ENCODE results near the gene RALBP1.

The RALBP1 gene

GRCh38 chr18:9550429-9550828, 75.1 kb downstream of the RALBP1 start:
- no peak for DNase-seq (ENCODE audit: low read depth)

DNA sequence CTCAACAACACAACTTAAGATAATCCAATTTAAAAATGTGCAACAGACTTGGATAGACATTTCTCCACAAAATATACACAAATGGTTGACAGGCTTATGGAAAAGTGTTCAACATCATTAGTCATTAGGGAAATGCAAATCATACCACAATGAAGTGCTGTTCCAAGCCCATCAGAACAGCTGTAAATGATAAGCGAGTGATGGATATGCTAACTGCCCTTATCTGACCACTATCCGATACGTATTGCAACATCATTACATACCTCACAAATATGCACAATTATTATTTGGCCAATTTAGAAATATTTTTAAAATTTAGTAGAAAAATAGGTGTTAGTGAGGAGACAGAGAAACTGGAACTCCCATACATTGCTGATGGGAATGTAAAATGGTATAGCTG, 76.9 kb downstream of the RALBP1 start:
- no peak for DNase-seq (ENCODE audit: low read depth)

DNA sequence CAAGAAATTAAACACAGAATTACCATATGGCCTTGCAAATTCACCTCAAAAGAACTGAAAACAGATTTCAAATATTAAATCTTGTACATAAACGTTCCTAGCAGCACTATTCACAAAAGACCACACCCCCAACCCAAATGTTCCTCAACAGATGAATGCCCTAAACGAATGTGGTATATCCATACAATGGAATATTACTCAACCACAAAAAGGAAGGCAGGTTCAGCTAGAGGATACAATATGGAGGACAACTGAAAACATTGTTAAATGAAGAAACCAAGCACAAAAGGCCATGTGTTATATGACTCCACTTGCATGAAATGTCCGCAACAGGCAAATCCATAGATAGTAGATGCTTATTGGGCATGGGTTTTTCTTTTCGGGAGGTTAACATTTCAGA, 77.3 kb downstream of the RALBP1 start:
- no peak for DNase-seq (ENCODE audit: low read depth)

DNA sequence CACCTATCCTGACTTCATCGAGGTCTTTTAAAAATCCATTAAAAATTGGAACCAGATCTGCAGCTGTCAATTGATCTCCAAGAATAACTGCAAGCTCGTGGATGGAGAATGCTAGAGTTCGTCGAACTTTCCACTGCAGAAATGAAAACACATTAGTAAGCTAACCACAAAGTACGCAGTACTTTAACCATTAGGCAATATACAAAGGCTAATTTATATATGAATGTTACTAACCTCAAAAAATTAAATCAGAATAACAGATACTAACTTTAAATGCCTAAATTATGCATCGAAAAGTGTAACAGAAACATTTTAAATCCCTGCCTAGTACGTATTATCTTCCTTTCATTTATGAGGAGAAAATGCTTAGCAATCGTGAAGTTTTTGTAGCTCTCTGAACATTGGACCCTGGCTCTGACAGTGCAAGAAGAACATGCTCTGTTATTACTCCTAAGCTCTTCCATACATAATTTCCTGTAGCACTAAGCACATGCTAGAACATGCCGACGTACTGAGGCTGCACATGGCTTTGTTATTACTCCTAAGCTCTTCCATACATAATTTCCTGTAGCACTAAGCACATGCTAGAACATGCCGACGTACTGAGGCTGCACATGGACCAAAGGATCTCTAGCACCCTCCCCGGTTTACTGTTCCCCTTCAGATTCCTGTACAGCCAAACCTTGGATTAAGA, 82.1 kb downstream of the RALBP1 start:
- no peak for DNase-seq (ENCODE audit: low read depth)

- DNase-seq (ENCODE audit: low read depth): no peak
Measured at GRCh38 chr18:9558387-9559064, 83.2 kb downstream of the RALBP1 start.

DNA sequence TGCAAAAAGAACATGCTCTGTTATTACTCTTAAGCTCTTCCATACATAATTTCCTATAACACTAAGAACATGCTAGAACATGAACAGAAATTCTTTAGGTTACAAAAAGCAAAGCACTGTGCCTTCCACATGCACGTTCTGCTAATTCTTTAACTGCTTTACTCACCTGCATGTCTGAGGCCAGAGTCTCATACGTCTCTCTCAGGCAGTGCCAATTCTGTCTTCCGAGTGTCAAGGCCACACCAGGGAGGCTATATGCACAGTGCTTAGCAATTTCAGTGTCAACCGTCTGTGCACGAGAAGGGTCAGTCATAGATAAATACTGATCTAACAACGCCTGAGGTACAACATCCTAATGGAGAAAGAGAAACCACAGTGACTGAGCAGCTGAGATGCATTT, 83.9 kb downstream of the RALBP1 start:
- no peak for DNase-seq (ENCODE audit: low read depth)

GRCh38 chr18:9561759-9562158, 86.4 kb downstream of the RALBP1 start:
- no peak for DNase-seq (ENCODE audit: low read depth)

- DNase-seq (ENCODE audit: low read depth): no peak
Measured at GRCh38 chr18:9562584-9562983, 87.3 kb downstream of the RALBP1 start.

- DNase-seq (ENCODE audit: low read depth): no peak
Measured at GRCh38 chr18:9563331-9563730, 88.0 kb downstream of the RALBP1 start.

- no peak for DNase-seq (ENCODE audit: low read depth)
Measured at GRCh38 chr18:9565407-9565806, 90.1 kb downstream of the RALBP1 start.

DNA sequence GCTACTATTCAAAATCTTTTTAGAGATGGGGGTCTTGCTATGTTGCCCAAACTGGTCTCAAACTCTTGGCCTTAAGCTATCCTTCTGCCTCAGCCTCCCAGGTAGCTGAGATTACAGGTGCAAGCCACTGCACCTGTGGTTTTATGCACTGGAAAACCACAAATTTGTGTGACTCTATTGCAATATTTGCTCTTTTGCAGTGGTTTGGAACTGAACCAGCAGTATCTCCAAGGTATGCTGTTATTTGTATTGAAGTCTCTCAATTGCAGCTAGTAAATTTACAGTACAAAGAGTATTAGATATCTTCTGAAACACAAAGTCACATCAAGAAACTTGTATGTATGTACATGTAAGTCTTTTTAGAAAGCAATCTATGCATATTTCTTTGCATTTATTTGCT, 92.9 kb downstream of the RALBP1 start:
- DNase-seq (ENCODE audit: low read depth): no peak

- no peak for DNase-seq (ENCODE audit: low read depth)
Measured at GRCh38 chr18:9569178-9569577, 93.9 kb downstream of the RALBP1 start.

DNA sequence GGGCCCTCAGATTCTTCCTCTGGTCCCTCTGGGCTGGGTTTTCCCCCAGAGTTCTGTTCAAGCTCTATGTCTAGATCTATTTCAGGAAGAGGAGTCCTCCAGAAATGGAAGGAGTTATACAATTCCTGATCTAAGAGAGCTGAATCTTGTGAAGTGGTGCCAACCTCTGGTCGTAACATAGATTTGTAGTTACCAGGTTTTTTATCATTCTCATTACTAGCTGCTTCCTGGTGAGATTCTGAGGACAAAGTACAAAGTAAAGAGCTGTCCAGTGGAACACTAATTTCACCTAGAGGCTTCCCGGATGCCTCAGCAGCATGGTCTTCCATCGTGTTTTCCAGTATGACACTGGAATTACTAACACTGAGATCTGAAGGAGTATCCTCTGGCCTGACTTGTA, 94.9 kb downstream of the RALBP1 start:
- DNase-seq (ENCODE audit: low read depth): no peak

DNA sequence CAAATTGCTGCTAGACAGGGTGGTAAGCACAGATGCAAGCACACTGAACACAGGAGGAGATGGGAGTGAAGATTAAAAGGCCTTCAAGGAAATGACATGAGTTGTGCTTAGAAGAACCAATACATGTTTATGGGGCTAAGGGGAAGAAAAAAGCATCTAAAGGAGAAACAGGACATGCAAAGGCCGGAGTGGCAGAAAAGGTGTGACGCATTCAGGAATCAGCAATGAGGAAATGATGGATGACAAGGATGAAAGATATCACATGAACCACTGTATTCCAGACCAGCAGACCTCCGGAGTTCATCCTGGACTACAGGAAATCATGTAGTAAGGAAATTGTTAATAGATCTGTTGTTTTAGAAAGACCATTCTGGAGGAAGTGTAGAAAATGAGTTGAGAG, 96.2 kb downstream of the RALBP1 start:
- DNase-seq (ENCODE audit: low read depth): no peak

DNA sequence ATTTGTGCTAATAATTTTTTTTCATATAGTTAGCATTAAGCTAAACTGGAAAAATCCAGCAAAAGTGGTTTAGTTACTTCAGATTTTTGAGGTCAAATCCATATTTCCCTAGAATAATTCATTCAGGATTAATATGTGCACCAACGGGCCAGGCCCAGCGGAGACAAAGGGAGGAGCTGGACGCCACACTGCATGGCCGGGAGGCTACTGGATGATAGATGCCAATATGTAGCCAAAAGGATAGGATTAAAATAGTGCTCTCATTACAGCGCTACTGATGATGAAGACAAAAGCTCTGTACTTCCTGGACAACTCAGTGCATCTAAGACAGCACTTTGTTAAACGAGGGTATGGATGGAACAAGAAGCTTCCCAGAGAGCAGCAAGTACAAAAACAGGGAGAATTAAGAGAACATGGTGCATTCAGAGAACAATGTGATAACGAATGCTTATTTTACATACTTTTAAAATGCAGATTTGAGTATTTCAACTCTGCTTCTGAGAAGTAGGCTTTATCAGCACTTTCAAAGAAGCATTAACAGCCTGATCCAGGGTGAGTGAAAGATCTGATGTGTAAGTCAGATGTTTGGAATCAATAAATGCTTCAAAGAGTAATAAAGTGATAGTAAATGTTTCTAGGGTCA, 99.3 kb downstream of the RALBP1 start:
- no peak for DNase-seq (ENCODE audit: low read depth)

DNA sequence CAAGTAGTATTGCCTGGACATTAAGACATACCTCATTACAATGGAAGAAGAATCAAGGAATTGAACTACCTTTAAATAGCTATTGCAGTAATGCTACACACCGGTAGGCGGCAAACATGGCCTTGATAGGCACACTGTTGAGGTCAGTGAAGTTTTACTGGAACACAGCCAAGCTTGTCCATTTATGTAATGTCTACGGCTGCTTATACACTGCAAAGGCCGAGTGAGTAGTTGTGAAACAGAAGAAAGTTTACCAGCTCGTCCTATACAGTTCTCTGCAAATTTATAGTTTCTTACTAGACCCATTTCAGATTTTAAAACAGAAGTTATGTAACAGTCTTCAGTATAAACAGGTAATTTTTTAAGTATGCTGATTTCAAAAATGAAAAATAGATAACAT, 100.2 kb downstream of the RALBP1 start:
- DNase-seq (ENCODE audit: low read depth): peak; percentile 88

GRCh38 chr18:9577361-9577760, 102.0 kb downstream of the RALBP1 start:
- DNase-seq (ENCODE audit: low read depth): no peak

GRCh38 chr18:9578306-9578705, 103.0 kb downstream of the RALBP1 start:
- no peak for DNase-seq (ENCODE audit: low read depth)

GRCh38 chr18:9581667-9582066, 106.4 kb downstream of the RALBP1 start:
- DNase-seq (ENCODE audit: low read depth): no peak

DNA sequence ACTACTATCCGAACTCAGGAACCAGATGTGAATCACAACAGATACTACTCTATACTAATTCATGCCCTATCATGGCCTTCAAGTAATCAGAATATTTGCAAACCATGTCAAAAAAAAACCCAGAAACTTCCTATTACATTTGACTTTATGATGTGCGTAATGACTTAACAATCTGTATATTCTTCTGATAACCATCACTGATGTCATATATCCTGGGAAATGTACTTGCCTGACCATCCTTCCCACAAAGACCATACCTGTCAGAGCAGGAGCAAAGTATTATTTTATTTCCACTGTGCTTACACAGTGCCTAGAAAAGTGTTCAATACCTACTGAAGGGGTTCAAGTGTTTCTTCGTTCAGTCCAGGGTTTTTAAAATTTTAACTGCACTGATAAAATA, 111.5 kb downstream of the RALBP1 start:
- no peak for DNase-seq (ENCODE audit: low read depth)

Measured in non-pigmented ciliary epithelial cell (primary cell).